Neural progenitor cell (in vitro differentiated cells): ENCODE results near the gene RYR1.

Experiments
- CTCF ChIP-seq: fragments of 200-600 bp; sonication (generic); IDR thresholded peaks from 2 replicates; pipeline ENCODE4 v1.5.1; 2017; ENCODE audit warnings: antibody characterized with exemption, mild to moderate bottlenecking
- EZH2phosphoT487 ChIP-seq: fragments of 200-600 bp; sonication (generic); IDR thresholded peaks from 2 replicates; pipeline ENCODE4 v1.6.1; 2017; ENCODE audit warnings: antibody characterized with exemption

- TF ChIP-seq CTCF: no peak
- TF ChIP-seq EZH2phosphoT487: no peak
Observed at GRCh38 chr19:38596057-38596981, 162.8 kb downstream of the RYR1 start.
